Skin epidermis (tissue), 12 donors: Measurements from ENCODE around the gene PPIL1.

Experiments
- H3K27ac ChIP-seq, 21 experiments: fragments of 200-600 bp; sonication (generic) in 11 of 21; one replicate each; pipeline ENCODE4 v1.5.0; 2020; ENCODE audit warnings: mild to moderate bottlenecking in 3 of 21, inconsistent platforms in 2 of 21, moderate library complexity in 2 of 21
- H3K4me3 ChIP-seq, 7 experiments: fragments of 200-600 bp; sonication (generic) in 2 of 7; one replicate each; pipeline ENCODE4 v1.5.0; 2020; ENCODE audit warnings: inconsistent platforms in 2 of 7, mild to moderate bottlenecking in 2 of 7, moderate library complexity in 1 of 7

Gene PPIL1

GRCh38 chr6:36874443-36875249 is at the start of gene PPIL1:
TSS of gene PPIL1 (minus strand) at chr6:36874803. CDS start at chr6:36874772, 31 bp downstream.
- Histone ChIP-seq H3K27ac (peak within 1 kb of the TSS; percentile 61 to 99 (median 95)), H3K4me3 (peak within 1 kb of the TSS; percentile 59 to 95 (median 93))

GRCh38 chr6:36924131-36924530 is 49.5 kb upstream of the PPIL1 start:
- no peak overlapping the region for H3K4me3 ChIP-seq
- peak overlapping the region in 3 of 21 experiments; percentile 24 to 67 (median 26) for H3K27ac ChIP-seq

- Histone ChIP-seq H3K27ac (peak overlapping the region in 5 of 21 experiments; percentile 44 to 79 (median 62)), H3K4me3 (no peak overlapping the region)
These were observed 45.9 kb upstream of the PPIL1 start for GRCh38 chr6:36920546-36920945.

GRCh38 chr6:36920049-36920448 is 45.4 kb upstream of the PPIL1 start:
- Histone ChIP-seq H3K4me3 (no peak overlapping the region), H3K27ac (peak overlapping the region in 6 of 21 experiments; percentile 8 to 76 (median 49))

GRCh38 chr6:36917541-36918193 is 43.1 kb upstream of the PPIL1 start:
- H3K27ac ChIP-seq, result peak overlapping the region in 15 of 21 experiments; percentile 1 to 79 (median 63)

GRCh38 chr6:36916126-36916525 is 41.5 kb upstream of the PPIL1 start:
- peak overlapping the region in 3 of 21 experiments; percentile 40 to 74 (median 66) for H3K27ac ChIP-seq

More at GRCh38 chr6:36917541-36918193, 43.1 kb upstream of the PPIL1 start:
- H3K4me3 ChIP-seq, result no peak overlapping the region

GRCh38 chr6:36915599-36915998 is 41.0 kb upstream of the PPIL1 start:
- Histone ChIP-seq H3K4me3 (no peak overlapping the region), H3K27ac (no peak overlapping the region)

More at GRCh38 chr6:36916126-36916525, 41.5 kb upstream of the PPIL1 start:
- no peak overlapping the region for H3K4me3 ChIP-seq

- H3K4me3 ChIP-seq, result no peak overlapping the region
- H3K27ac ChIP-seq, result peak overlapping the region in 3 of 21 experiments; percentile 7 to 83 (median 35)
These were observed 39.7 kb upstream of the PPIL1 start for GRCh38 chr6:36914227-36914794.

- H3K4me3 ChIP-seq, result no peak overlapping the region
- H3K27ac ChIP-seq, result peak overlapping the region in 14 of 21 experiments; percentile 9 to 83 (median 52)
These were observed 38.5 kb upstream of the PPIL1 start for GRCh38 chr6:36913082-36913481.

GRCh38 chr6:36912586-36912985 is 38.0 kb upstream of the PPIL1 start:
- H3K27ac ChIP-seq, result peak overlapping the region in 12 of 21 experiments; percentile 0 to 83 (median 42)
- H3K4me3 ChIP-seq, result no peak overlapping the region

GRCh38 chr6:36912030-36912454 is 37.4 kb upstream of the PPIL1 start:
- Histone ChIP-seq H3K4me3 (no peak overlapping the region), H3K27ac (peak overlapping the region in 12 of 21 experiments; percentile 0 to 83 (median 38))

- no peak overlapping the region for H3K4me3 ChIP-seq
- H3K27ac ChIP-seq, result no peak overlapping the region
These were observed 34.1 kb upstream of the PPIL1 start for GRCh38 chr6:36908747-36909146.

GRCh38 chr6:36907781-36908180 is 33.2 kb upstream of the PPIL1 start:
- H3K27ac ChIP-seq, result no peak overlapping the region
- H3K4me3 ChIP-seq, result no peak overlapping the region

GRCh38 chr6:36906539-36907325 is 32.1 kb upstream of the PPIL1 start:
- Histone ChIP-seq H3K27ac (no peak overlapping the region), H3K4me3 (no peak overlapping the region)

- Histone ChIP-seq H3K4me3 (no peak overlapping the region), H3K27ac (no peak overlapping the region)
These were observed 30.3 kb upstream of the PPIL1 start for GRCh38 chr6:36904851-36905393.

- H3K27ac ChIP-seq, result peak overlapping the region in 1 of 21 experiments; percentile 47
These were observed 29.5 kb upstream of the PPIL1 start for GRCh38 chr6:36904114-36904513.

GRCh38 chr6:36897609-36898008 is 23.0 kb upstream of the PPIL1 start:
- no peak overlapping the region for H3K27ac ChIP-seq
- H3K4me3 ChIP-seq, result no peak overlapping the region

More at GRCh38 chr6:36904114-36904513, 29.5 kb upstream of the PPIL1 start:
- no peak overlapping the region for H3K4me3 ChIP-seq

- H3K27ac ChIP-seq, result no peak overlapping the region
- H3K4me3 ChIP-seq, result no peak overlapping the region
These were observed 19.7 kb upstream of the PPIL1 start for GRCh38 chr6:36893976-36894932.
